HUES48 (cell line): ENCODE measurements around the gene KCNIP4.

Experiments
- H3K27ac ChIP-seq: one replicate; pipeline ENCODE4 v1.7.0; 2013; ENCODE audit warnings: low read depth, low read length, inconsistent platforms
- H3K27me3 ChIP-seq: 2 replicates; pipeline ENCODE4 v1.6.1; 2013; ENCODE audit warnings: mild to moderate bottlenecking, low read length; ENCODE audit not compliant: control insufficient read depth, insufficient read depth
- H3K36me3 ChIP-seq: 2 replicates; pipeline ENCODE4 v1.6.1; 2013; ENCODE audit warnings: low read length; ENCODE audit not compliant: control insufficient read depth, insufficient read depth
- H3K4me1 ChIP-seq: 2 replicates; pipeline ENCODE4 v1.6.1; 2013; ENCODE audit warnings: mild to moderate bottlenecking, low read length; ENCODE audit not compliant: control insufficient read depth, insufficient read depth
- H3K4me3 ChIP-seq: 2 replicates; pipeline ENCODE4 v1.5.1; 2013; ENCODE audit warnings: mild to moderate bottlenecking, low read depth, low read length
- H3K9ac ChIP-seq: 2 replicates; pipeline ENCODE4 v1.6.1; 2013; ENCODE audit warnings: mild to moderate bottlenecking, low read depth, low read length, moderate library complexity
- H3K9me3 ChIP-seq: 2 replicates; pipeline ENCODE4 v1.6.1; 2013; ENCODE audit warnings: low read length; ENCODE audit not compliant: control insufficient read depth, insufficient read depth

Gene KCNIP4

DNA sequence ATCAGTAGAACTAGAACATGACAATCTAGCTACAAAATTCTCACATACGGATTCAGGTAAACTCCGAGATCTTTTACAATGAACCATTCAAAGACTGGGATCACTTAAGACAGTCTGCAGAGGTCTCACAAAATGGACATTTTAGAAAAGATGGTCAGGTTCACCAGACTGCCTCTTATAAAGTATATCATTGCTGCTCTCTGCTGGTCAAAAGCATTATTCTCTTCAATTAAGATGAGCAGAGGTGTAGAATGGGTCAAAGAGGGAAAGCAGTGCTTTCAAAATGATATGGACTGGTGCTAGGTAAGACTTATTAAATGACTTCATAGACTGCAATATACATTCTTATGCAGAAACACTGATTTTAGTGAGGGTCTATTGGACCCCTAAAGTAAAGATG is 813.6 kb downstream of the KCNIP4 start:
- H3K4me3 ChIP-seq, result no peak overlapping the region
- H3K4me1 ChIP-seq, result no peaks in the 10 kb centered on the region
- H3K36me3 ChIP-seq, result no peaks in the 10 kb centered on the region
- no peaks in the 10 kb centered on the region for H3K27me3 ChIP-seq
- H3K27ac ChIP-seq, result no peak overlapping the region
- no peak overlapping the region for H3K9ac ChIP-seq
- H3K9me3 ChIP-seq, result no peaks in the 10 kb centered on the region

DNA sequence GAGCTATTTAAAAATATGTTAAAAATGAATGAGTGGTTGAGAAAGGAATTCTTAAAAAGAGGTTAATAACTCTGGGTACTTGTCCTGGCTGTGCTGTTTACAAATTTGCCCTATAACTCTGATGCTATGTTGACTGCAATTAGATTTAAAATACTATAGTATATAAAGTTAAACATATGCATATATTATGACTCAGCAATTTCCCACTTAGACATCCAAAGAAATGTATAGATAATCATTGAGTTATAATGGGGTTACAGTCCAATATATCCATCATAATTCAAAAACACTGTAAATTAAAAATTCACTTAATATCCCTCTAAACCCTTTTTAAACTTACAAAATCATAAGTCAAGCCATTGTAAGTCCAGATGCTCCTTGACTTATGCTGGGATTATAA is 818.0 kb downstream of the KCNIP4 start:
- no peak overlapping the region for H3K9ac ChIP-seq
- H3K4me3 ChIP-seq, result no peak overlapping the region
- no peaks in the 10 kb centered on the region for H3K27me3 ChIP-seq
- H3K9me3 ChIP-seq, result no peaks in the 10 kb centered on the region
- H3K4me1 ChIP-seq, result no peaks in the 10 kb centered on the region
- no peaks in the 10 kb centered on the region for H3K36me3 ChIP-seq
- H3K27ac ChIP-seq, result no peak overlapping the region

DNA sequence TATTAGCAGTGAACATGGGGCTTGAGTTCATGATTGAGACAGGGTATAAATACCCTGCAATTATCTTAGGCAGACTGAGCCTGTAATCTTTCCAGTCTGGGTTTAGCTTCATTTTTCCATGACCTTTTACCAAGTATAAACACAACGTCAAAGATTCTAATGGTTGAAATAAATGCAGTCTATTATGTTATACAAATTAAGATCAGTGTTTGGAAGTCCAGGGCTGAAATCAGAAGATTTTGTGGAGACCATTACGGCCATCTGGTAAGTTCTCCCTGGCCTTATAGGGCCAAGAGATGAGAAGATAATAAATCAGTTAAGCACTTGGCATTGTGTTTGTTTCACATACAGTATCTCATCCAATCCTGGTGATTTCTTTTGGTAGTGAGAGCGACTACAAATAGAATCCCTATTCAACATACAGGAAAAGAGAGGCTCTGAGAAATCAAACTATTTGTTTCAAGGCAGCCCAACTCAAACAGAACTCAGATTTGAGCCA is 822.5 kb downstream of the KCNIP4 start:
- Histone ChIP-seq H3K9ac (no peak overlapping the region), H3K36me3 (no peaks in the 10 kb centered on the region), H3K27me3 (no peaks in the 10 kb centered on the region), H3K9me3 (no peaks in the 10 kb centered on the region; the same call in 1 of the 2 replicates), H3K4me3 (no peak overlapping the region), H3K4me1 (no peaks in the 10 kb centered on the region), H3K27ac (no peak overlapping the region)

DNA sequence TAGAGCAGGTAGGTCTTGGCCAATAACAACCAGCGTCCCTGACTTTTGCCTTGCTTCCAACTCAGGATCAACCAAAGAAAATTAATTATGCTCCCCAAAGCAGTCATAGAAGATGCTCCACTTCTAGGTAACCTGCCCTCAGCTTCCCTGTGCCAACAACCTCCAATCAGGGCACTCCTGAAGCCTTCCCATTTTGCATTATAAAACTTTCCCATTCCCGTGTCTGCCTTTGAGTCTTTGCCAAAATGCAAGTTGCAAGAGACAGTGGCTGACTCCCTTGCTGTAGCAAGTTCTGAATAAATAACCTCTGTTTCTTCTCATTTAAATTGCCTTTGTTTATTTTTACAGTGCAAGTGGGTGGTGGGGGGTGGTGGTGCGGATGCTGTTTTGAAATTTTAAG is 830.3 kb downstream of the KCNIP4 start:
- no peaks in the 10 kb centered on the region for H3K9me3 ChIP-seq
- H3K4me3 ChIP-seq, result no peak overlapping the region
- H3K27ac ChIP-seq, result no peak overlapping the region
- no peaks in the 10 kb centered on the region for H3K36me3 ChIP-seq
- H3K27me3 ChIP-seq, result no peaks in the 10 kb centered on the region
- peaks cover 17% of the 10 kb centered on the region; the same call in 1 of the 2 replicates for H3K4me1 ChIP-seq
- H3K9ac ChIP-seq, result no peak overlapping the region; the same call in 1 of the 2 replicates

DNA sequence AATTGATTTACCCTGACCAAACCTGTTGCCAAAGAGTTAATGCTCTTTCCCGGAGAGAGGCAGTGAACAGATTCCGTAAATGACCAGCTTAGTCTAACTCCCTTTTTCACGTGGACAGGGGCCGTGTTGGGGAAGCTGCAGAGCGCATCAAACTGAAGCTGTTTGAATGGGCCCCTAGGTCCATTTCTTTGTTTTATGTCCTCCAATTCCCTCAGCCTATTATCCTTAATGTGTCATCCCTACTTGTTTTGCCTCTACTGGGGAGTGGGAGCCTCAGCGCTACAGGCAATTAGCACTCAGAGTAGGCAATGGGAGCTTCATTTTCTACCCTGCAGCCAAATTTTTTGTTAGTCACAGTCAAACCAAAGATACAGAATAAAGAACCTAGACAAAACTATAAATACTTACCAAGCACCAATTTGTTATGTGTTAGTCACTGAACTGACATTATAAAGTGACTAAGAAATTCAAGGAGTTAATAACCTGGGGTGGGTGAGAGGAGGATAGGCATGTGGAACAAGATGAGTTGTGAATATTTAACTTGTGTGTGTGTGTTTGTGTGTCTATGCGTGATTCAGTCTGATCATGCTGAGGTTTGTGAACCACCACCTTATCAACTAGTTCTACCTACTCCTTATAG is 830.9 kb downstream of the KCNIP4 start:
- no peaks in the 10 kb centered on the region for H3K27me3 ChIP-seq
- H3K4me3 ChIP-seq, result no peak overlapping the region
- H3K9me3 ChIP-seq, result no peaks in the 10 kb centered on the region
- no peak overlapping the region for H3K27ac ChIP-seq
- peaks cover 17% of the 10 kb centered on the region; the same call in 1 of the 2 replicates for H3K4me1 ChIP-seq
- no peak overlapping the region for H3K9ac ChIP-seq
- no peaks in the 10 kb centered on the region for H3K36me3 ChIP-seq

DNA sequence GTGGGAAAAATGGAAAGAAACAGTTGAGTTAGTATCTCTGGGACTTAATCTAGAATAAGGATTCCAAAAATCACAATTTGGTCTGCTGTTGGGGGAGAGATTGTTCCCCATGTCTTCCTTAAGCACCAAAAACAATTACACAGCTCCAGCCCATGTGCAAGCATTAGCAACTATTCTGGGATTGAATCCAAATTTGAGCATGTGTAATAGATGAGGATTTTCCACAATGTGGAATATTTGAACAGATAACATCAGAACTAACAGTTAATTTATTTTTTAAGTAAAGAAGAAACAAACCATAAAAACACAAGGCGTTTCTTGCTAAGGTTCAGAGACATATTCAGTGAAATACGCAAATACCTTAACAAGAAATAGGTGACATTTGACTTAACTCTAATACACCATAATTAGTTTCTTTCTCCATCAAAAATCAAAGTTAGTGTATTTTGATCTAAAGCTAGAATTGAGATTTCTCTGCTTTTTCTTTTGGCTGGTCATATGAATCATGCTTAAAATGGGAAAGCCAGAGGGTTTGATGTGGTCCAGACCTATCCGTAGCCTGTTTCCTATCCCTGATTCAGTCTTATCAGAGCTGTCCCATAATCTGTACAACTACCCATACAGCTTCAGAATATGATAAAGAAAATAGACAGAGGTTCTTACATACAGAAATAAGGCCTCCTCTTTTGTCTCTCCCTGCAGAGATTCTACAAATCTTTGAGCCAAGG is 834.9 kb downstream of the KCNIP4 start:
- Histone ChIP-seq H3K4me1 (peaks cover 13% of the 10 kb centered on the region; the same call in 1 of the 2 replicates), H3K36me3 (no peaks in the 10 kb centered on the region), H3K27me3 (no peaks in the 10 kb centered on the region), H3K4me3 (no peak overlapping the region), H3K9ac (no peak overlapping the region), H3K9me3 (peaks cover 4% of the 10 kb centered on the region), H3K27ac (no peak overlapping the region)

DNA sequence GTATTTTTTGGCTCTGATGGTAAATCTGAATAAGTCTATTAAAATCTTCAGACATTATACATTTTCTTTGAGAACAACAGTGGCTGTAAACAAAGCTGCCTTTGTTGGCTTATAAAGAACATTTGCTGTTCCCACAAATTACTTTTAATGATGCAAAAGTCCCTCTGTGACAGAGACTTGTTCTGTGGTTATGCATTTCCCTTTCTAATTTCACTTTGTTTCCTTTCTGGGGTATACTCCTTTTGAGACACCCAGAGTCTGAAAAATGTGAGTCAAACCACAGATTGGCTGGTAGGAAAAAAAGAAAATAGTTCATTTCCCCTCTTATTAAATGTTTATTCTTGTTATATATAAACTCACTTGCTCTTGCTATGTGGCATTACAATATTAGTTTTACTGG is 845.9 kb downstream of the KCNIP4 start:
- H3K36me3 ChIP-seq, result no peaks in the 10 kb centered on the region
- H3K9me3 ChIP-seq, result no peaks in the 10 kb centered on the region
- H3K9ac ChIP-seq, result no peak overlapping the region
- H3K27ac ChIP-seq, result no peak overlapping the region
- no peaks in the 10 kb centered on the region for H3K27me3 ChIP-seq
- no peak overlapping the region for H3K4me3 ChIP-seq
- no peaks in the 10 kb centered on the region for H3K4me1 ChIP-seq

DNA sequence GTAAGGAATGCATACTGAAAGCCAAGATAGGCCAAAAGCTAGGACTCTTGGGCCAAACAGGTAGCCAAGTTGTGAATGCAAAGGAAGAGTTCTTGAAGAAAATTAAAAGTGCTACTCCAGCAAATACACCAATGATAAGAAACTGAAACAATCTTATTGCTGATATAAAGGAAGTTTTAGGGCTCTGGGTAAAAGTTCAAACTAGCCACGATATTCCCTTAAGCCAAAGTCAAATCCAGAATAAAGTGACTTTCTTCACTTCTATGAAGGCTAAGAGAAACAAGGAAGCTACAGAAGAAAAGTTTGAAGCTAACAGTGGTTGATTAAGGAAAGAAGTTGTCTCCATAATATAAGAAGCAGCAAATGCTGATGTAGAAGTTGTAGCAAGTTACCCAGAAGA is 850.7 kb downstream of the KCNIP4 start:
- no peaks in the 10 kb centered on the region for H3K27me3 ChIP-seq
- H3K36me3 ChIP-seq, result no peaks in the 10 kb centered on the region
- H3K9ac ChIP-seq, result no peak overlapping the region
- H3K4me3 ChIP-seq, result no peak overlapping the region
- no peaks in the 10 kb centered on the region for H3K9me3 ChIP-seq
- H3K27ac ChIP-seq, result no peak overlapping the region
- H3K4me1 ChIP-seq, result no peaks in the 10 kb centered on the region

DNA sequence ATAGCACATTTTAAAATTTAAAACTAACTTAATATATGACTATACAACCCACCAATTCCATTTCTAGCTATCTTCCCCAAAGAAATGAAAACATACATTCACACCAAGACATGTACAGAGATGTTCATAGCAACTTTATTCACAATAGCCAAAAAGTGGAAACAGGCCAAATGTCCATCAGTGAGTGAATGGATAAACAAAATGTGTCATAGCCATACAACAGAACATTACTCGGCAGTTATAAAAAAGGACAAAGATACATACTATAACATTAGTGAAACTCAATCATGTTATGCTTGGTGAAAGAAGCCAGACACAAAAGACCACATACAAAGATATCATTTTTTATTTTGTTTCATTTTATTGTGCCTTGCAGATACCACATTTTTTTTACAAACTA is 851.5 kb downstream of the KCNIP4 start:
- Histone ChIP-seq H3K4me3 (no peak overlapping the region), H3K36me3 (no peaks in the 10 kb centered on the region), H3K9me3 (no peaks in the 10 kb centered on the region), H3K27ac (no peak overlapping the region), H3K4me1 (no peaks in the 10 kb centered on the region), H3K27me3 (no peaks in the 10 kb centered on the region), H3K9ac (no peak overlapping the region)

DNA sequence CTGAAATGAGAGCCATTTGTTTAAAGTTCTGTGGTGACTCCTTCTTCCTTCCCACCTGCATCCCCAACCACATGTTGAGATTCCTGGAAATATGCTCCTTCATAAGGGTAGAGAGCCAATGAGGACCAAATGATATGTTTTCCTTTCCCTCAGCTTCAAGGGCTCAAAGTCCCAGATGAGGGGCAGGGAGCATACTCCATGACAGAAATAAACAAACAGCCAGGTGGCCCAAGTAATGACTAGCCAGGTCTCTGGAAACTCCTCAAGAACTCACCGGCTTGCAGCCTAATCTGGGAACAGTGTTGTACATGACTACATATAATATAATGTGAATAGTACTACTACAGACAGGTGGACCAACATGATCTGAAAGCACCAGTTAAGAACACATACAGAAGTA is 856.0 kb downstream of the KCNIP4 start:
- Histone ChIP-seq H3K9me3 (no peaks in the 10 kb centered on the region), H3K36me3 (no peaks in the 10 kb centered on the region), H3K4me3 (no peak overlapping the region), H3K9ac (no peak overlapping the region), H3K27me3 (no peaks in the 10 kb centered on the region), H3K27ac (no peak overlapping the region), H3K4me1 (no peaks in the 10 kb centered on the region)

DNA sequence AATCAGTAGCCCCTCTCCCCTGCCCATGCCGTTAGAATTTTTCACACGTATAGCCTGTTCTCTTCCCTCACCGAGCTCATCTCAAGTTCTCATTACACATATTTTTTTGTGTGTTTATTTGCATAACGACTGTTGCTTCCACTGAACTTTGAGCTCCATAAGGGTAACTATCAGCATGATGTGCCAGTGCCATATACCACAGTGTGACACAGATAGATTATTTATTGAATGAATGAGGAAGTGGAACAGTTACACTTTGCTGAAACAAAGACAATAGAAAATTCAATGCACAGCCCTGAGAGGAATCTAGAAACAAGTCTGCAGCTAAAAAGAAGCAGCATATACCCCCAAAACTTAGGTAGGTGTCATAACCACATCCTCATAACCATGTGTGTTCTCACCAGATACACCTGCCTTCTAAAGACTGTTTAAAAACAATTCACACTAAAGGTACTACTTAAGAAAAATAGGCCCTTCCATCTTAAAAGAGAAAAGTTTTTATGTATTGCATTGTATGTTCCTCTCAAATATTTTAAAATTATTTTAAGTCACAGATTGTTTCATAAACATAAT is 858.4 kb downstream of the KCNIP4 start:
- no peak overlapping the region for H3K4me3 ChIP-seq
- no peaks in the 10 kb centered on the region for H3K4me1 ChIP-seq
- H3K36me3 ChIP-seq, result no peaks in the 10 kb centered on the region
- H3K9ac ChIP-seq, result no peak overlapping the region
- H3K27me3 ChIP-seq, result no peaks in the 10 kb centered on the region
- no peak overlapping the region for H3K27ac ChIP-seq
- no peaks in the 10 kb centered on the region for H3K9me3 ChIP-seq
